GM21390 (cell line): ENCODE results near the gene INTS1.

Source experiments
- ATAC-seq: cut with Tn5 transposase; IDR thresholded peaks from one replicate; pipeline ENCODE4 v1.9.1; 2021; ENCODE audit not compliant: unreplicated experiment

Gene INTS1

GRCh38 chr7:1542329-1542728, 38.1 kb upstream of the INTS1 start:
- ATAC-seq: no peak

GRCh38 chr7:1541431-1542162, 37.4 kb upstream of the INTS1 start:
- no peak for ATAC-seq

GRCh38 chr7:1540776-1541271, 36.6 kb upstream of the INTS1 start:
- no peak for ATAC-seq

- ATAC-seq: no peak
Observed at GRCh38 chr7:1539882-1540775, 35.9 kb upstream of the INTS1 start.

GRCh38 chr7:1539181-1539881, 35.1 kb upstream of the INTS1 start:
- ATAC-seq: no peak

- ATAC-seq: no peak
Observed at GRCh38 chr7:1538544-1539180, 34.5 kb upstream of the INTS1 start.

GRCh38 chr7:1537535-1538412, 33.6 kb upstream of the INTS1 start:
- no peak for ATAC-seq

- no peak for ATAC-seq
Observed at GRCh38 chr7:1536743-1537534, 32.8 kb upstream of the INTS1 start.

- no peak for ATAC-seq
Observed at GRCh38 chr7:1536455-1536742, 32.2 kb upstream of the INTS1 start.

GRCh38 chr7:1535701-1536454, 31.7 kb upstream of the INTS1 start:
- no peak for ATAC-seq

- no peak for ATAC-seq
Observed at GRCh38 chr7:1535100-1535458, 30.9 kb upstream of the INTS1 start.

- no peak for ATAC-seq
Observed at GRCh38 chr7:1534330-1535099, 30.3 kb upstream of the INTS1 start.

- ATAC-seq: no peak
Observed at GRCh38 chr7:1533547-1534329, 29.5 kb upstream of the INTS1 start.

- no peak for ATAC-seq
Observed at GRCh38 chr7:1533255-1533546, 29.0 kb upstream of the INTS1 start.

GRCh38 chr7:1532456-1533254, 28.5 kb upstream of the INTS1 start:
- ATAC-seq: no peak

GRCh38 chr7:1531979-1532455, 27.8 kb upstream of the INTS1 start:
- ATAC-seq: no peak
